H4 (cell line): ENCODE measurements around the gene FGD2. TPM values are rescaled to one million over a fixed set of nuclear protein-coding genes. Genes with fewer than 3 reads are reported as not detected.

Experiments
- DNase-seq: peaks from one replicate; pipeline ENCODE4 v3.0.0-alpha.2; 2015; ENCODE audit warnings: low spot score
- total RNA-seq: library from RNA; depleted of rRNA; stranded (reverse); fragments of >200 nt; shearing (Covaris generic); gene quantifications from 2 replicates; pipeline ENCODE4 v1.2.3, GENCODE V29; 2014; rRNA removed

Gene FGD2, protein sequence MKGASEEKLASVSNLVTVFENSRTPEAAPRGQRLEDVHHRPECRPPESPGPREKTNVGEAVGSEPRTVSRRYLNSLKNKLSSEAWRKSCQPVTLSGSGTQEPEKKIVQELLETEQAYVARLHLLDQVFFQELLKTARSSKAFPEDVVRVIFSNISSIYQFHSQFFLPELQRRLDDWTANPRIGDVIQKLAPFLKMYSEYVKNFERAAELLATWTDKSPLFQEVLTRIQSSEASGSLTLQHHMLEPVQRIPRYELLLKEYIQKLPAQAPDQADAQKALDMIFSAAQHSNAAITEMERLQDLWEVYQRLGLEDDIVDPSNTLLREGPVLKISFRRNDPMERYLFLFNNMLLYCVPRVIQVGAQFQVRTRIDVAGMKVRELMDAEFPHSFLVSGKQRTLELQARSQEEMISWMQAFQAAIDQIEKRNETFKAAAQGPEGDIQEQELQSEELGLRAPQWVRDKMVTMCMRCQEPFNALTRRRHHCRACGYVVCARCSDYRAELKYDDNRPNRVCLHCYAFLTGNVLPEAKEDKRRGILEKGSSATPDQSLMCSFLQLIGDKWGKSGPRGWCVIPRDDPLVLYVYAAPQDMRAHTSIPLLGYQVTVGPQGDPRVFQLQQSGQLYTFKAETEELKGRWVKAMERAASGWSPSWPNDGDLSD
- total RNA-seq, result not detected in 2 replicates

DNA sequence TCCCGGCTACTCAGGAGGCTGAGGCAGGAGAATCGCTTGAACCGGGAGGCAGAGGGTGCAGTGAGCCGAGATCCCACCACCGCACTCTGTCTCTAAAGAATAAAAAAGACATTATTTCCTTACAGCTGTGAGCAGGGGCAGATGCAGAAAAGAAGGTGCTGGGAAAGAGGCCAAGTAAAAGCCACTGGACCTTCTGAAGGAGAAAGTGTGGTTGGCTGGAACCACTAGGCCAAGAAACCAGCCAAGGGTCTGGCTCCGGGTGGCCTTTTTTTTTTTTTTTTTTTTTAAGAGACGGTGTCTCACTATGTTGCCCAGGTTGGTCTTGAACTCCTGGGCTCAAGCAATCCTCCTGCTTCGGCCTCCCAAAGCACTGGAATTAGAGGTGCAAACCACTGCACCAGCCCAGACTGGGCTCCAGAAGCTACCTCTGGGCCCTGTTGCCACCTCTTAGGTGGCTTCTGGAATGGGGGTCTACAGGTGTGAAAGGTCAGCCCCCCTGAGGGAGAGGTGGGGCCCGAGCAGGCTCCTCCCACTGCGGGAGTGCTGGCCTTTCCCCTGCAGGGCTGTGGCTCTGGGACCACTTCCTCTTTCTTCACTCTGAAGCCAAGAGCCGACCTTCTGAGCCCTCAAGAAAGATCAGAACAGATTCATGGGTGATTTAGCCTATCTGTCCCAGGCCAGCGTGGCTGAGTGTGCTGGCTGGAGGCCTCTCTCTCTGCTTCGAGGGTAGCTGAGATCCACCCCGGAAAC lies at the start of gene FGD2:
Gene FGD2, plus strand, starts transcription at position 595 of the 750 bp plus-strand sequence. CDS start 163 bp downstream, outside the sequence.
- no peak for DNase-seq

DNA sequence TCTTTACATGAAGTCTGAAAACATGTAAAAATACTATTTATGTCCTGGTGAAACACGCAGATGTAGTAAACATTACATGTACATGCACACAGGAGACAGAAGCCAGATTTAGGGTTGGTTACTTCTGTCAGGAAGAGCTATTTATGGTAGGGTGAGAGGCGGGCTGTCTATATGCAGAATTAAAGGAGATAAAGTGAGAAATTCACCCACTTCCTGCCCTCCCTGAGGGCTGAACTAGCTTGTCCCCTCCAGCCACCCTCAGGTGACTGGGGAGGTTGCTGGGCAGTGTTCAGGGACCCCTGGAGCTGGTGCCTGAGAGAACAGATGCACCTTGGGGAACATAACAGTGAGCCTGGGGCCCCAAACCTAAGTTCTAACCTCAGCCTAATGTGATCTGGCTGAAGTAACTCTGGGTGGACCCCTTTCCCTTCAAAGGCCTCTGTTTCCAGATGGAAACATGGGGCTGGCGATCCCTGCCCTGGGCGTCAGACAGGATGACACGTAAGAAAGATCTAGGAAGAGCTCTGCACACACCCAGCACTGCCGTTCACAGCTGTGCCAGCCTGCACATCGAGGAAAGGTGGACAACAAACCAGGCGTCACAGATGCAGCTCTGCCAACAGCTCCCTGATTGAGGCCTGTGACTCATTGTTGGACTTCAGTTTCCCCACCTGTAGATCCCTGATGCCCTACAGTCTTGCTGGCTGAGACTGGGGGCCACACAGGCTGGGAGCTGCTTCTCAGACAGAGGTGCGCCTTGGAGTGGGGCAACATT lies 49.6 kb upstream of the FGD2 start:
- DNase-seq, result no peak

DNA sequence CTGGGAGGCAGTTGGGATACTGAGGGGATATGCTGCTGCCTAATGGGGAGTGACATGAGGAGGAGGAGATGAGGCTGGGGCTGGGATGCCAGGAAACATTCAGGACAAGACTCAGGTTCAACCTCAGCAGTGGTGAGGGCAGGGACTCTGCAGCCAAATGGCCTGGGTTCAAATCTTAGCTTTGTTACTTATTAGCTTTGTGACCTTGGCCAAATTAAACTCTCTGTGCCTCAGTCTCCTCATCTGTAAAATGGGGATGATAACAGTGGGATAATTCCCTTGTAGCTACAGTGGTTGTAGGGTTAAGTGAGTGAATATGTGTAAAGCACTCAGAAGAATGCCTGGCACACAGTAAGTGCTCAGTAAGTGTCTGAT lies 49.0 kb upstream of the FGD2 start:
- no peak for DNase-seq

DNA sequence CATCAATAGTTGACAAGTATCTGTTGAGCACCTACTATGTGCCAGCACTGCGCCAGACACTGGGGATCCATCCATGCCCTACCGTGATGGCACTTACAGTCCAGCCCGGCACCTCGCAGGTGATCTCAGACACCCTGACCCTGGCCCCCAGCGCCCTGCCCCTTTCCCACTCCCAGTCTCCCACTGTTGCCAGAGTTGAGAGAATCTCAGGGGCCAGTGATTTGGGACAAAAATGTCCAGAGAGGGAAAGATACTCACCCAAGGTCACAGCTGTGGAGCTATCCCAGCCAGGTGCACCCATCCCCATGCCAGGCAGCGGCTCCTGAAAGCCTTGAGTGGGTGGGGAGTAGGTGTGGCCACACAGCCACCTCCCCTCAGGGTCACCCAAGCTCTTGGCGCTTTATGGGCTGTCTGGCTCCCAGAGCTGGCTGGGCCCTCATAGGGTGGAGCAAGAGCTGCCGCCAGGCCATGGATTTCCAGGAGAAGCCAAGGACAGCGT lies 47.6 kb upstream of the FGD2 start:
- DNase-seq, result no peak

DNA sequence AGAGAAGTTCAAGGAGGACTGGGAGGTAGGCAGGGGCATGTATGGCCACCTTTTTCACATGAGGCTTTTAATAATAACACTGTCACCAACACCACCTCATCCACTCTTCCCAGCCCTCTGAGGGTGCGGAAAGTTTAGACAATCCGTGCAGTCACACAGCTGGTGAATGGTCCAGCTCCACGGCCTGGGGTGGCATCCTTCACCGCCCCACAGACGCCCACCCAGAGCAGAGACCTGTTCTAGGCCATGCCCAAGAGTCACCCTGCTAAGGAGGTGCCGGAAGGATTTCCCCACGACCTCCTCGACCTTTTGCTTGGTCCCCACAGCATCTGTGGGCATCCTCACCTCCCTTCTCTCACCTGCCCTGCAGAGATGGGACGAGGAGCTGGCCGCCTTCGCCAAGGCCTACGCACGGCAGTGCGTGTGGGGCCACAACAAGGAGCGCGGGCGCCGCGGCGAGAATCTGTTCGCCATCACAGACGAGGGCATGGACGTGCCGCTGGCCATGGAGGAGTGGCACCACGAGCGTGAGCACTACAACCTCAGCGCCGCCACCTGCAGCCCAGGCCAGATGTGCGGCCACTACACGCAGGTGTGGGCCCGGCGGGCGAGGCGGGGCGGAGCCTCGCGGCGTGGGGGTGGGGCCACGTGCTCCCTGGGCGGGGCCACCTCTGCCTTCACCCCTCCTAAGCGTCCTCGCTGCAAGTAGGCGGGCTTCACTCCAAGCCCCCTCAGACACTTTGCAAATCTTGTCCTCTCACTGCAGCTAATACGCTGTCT lies 46.5 kb upstream of the FGD2 start:
- no peak for DNase-seq

DNA sequence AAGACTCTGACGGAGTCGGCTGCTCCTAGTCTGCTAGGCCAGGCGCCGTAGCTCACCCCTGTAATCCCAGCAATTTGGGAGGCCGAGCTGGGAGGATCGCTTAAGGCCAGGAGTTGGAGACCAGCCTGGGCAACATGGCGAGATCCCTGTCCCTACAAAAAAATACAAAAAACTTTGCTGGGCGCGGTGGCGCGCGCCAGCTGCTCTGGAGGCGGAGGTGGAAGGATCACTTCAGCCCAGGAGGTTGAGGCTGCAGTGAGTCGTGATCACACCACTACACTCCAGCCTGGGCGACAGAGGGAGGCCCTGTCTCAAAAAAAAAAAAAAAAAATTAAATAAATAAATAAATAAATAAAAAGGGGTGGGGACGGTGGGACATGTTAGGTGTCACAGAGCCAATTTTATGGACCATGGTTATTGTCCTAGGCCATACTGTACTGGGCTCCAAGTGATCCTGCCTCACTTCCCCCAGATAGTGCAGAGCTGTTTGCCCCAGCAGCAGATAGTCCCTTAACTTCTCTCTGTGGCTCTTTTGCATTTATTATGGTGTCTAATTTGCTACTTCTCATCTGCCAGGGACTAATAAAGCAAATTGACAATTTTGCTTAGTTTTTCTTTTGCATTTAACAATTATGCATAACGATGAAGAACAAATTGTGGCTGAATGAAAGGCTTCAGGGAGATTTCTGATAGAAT lies 45.8 kb upstream of the FGD2 start:
- no peak for DNase-seq

DNA sequence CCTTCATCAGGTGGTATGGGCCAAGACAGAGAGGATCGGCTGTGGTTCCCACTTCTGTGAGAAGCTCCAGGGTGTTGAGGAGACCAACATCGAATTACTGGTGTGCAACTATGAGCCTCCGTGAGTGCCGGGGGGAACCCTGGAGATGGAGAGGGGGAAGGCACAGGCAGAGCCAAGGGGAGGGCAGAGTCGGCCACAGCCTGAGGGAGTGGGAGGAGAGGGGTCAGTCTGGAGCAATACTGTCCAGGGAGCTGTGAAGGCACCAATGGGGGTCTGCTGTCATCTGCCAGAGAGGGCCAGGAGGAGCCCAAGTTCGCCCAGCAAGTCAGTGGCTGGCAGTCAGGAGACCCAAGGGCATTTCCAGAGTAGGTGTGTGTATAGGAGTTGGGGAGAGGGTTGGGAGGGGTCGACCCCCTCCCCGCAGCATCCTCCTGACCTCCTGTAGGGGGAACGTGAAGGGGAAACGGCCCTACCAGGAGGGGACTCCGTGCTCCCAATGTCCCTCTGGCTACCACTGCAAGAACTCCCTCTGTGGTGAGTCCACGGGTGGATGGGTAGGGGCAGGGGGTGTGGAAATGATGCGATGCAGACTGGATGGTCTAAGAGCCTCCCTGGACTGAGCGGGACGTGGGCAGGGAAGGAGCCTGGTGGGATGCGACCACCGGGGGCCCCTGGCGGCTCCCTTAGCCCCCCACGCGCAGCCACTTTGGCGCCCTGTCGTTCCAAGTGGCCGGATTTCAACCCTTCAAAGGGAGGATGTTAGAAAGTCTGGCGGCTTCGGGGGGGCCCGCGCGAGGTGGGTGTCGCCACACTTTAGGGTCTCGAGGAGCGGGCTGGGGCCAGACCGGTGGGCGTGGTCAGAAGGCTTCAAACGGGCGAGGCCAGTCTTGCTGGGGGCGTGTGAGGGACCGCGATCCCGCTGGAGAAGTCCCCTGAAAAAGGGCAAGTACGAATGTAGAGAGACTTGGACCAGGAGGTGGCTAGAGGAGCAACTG lies 43.7 kb upstream of the FGD2 start:
- no peak for DNase-seq

DNA sequence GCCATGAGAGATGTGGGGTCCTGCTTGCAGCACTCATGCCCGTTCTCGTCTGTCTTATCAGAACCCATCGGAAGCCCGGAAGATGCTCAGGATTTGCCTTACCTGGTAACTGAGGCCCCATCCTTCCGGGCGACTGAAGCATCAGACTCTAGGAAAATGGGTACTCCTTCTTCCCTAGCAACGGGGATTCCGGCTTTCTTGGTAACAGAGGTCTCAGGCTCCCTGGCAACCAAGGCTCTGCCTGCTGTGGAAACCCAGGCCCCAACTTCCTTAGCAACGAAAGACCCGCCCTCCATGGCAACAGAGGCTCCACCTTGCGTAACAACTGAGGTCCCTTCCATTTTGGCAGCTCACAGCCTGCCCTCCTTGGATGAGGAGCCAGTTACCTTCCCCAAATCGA lies 42.6 kb upstream of the FGD2 start:
- no peak for DNase-seq

DNA sequence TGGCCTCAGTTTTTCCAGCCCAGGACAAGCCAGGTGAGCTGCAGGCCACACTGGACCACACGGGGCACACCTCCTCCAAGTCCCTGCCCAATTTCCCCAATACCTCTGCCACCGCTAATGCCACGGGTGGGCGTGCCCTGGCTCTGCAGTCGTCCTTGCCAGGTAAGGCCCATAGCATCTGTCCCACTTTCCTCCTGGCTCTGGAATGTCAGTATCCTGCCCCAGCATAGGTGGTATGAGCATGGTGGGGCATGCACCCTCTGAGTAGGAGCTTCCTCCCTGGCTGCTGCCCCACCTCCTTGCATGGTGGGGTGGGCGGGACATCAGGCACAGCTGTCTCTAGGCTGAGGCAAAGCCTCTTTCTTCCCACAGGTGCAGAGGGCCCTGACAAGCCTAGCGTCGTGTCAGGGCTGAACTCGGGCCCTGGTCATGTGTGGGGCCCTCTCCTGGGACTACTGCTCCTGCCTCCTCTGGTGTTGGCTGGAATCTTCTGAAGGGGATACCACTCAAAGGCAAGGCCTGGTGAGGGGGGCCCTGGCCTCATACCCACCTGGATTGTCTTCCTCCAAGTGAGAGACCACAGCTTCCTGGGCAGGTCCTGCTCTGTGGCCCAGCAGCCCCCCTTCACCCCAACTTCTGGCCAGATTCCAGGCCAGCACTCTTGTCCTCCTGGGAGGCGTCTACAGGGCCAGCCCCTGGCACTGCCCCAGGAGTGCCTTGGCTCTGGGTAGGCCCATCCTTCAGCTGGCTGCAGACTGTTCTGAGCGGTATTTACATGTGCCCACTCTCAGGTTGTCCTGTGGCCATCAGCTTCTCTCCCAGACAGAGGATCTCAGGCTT lies 41.8 kb upstream of the FGD2 start:
- no peak for DNase-seq

DNA sequence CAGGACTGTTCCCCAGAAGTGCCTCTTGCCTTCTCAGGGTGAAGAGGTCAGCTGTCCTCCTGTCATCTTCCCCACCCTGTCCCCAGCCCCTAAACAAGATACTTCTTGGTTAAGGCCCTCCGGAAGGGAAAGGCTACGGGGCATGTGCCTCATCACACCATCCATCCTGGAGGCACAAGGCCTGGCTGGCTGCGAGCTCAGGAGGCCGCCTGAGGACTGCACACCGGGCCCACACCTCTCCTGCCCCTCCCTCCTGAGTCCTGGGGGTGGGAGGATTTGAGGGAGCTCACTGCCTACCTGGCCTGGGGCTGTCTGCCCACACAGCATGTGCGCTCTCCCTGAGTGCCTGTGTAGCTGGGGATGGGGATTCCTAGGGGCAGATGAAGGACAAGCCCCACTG lies 41.1 kb upstream of the FGD2 start:
- no peak for DNase-seq

DNA sequence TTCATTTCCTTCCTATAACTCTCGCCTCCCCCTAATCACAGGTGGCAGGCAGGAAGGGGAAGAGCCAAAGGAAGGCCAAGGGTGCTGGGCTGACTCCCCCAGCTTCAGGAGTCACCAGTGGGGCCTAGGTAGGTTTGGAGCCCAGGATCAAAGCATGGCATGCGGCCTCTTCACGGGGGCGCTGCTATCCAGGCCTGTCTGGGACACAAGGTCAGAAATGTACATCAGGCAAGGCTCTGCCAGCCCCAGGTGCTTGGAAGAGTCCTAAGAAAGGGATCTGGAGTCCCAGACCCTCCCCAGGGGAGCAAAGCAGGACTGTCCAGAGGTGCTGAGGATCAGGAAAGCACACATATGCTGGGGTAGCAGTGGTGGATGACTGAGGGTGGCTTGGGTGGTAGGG lies 40.5 kb upstream of the FGD2 start:
- no peak for DNase-seq

DNA sequence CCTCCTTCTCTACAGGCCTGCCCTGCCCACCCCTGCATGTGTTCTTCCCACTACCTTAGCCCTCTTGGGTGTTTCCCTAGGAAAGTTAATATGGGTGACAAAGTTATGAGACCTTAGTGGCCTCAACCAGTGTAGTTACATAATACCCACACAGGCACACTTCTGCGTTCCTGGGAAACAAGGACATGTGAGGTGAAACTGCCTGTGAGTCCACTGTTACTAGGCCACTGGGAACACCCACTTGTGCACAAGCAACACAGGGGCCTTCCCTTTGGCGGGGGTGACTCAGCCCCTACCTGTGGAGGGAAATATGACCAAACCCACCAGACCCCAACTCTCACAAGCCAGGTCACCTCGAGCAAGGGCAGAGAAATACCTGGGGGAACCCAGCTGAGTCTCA lies 38.2 kb upstream of the FGD2 start:
- DNase-seq, result no peak

DNA sequence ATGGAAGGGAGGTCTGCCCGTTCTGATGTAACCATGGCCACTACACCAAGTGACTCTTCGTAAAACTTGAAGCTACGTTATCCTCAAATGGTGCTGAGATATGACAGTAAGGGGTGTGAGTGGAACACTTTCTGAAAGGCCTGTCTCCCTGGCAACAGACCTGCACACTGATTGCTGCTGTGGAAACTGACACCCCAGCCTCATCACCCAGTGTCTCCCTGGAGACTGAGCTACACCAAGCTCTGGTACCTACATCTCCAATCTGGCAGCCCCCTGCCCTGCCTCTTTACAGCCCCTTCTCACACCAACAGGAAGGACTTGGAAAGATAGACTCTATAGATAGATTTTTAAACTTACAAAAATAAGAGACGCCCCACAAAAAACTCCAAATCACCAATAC lies 37.7 kb upstream of the FGD2 start:
- no peak for DNase-seq

DNA sequence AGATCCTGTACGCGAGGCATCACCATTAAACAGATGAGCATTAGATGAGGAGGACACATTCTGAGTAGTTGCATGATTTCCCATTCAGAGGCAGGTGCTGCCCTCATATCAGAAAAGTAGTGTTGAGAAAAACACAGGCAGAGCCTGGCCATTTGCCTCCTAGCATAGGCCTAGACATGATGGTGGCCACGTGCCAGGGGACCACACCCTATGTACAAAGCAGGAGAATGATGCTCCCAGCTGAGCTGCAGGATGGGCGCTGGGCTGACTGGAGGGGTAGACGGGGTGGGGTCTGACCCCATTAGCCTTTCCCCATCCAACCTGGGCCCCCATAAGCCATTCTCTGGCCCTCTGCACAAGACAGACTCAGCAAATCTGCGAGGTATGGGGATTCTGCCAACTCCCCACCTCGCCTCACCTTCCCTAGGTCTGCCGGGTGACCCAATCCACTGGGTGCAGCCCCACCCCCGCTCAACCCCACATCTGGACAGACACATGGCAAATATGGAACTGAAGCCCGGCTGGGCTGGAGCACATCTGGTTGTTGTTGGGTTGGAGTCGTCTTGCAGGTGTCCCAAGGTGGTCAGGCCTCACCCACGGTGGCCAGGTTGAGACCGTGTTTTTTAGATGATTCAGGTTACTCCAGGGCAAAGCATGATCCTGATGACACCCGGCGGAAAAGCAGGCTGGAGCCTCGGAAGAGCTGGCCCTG lies 37.0 kb upstream of the FGD2 start:
- DNase-seq, result no peak

DNA sequence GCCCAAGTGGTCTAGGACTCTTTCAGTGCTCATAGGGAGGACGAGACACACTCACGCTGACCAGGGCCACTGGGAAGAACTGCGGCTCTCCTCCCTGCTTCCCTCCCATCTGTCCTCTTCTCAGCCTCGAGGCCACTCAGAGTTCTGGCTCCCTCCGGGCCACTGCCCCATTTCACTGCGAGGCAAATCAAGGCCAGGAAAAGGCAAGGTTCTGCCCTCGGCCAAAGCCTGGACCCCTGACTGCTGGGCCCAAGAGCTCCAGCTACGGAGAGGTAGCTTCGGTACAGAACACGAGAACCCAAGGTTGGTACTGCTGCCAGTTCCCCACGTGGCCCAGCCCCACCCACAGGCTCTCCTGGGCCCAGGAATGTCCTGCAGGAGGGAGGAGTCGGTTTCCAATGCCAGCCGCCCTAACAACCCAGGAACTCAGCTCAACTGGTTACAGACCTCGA lies 36.2 kb upstream of the FGD2 start:
- DNase-seq, result no peak

DNA sequence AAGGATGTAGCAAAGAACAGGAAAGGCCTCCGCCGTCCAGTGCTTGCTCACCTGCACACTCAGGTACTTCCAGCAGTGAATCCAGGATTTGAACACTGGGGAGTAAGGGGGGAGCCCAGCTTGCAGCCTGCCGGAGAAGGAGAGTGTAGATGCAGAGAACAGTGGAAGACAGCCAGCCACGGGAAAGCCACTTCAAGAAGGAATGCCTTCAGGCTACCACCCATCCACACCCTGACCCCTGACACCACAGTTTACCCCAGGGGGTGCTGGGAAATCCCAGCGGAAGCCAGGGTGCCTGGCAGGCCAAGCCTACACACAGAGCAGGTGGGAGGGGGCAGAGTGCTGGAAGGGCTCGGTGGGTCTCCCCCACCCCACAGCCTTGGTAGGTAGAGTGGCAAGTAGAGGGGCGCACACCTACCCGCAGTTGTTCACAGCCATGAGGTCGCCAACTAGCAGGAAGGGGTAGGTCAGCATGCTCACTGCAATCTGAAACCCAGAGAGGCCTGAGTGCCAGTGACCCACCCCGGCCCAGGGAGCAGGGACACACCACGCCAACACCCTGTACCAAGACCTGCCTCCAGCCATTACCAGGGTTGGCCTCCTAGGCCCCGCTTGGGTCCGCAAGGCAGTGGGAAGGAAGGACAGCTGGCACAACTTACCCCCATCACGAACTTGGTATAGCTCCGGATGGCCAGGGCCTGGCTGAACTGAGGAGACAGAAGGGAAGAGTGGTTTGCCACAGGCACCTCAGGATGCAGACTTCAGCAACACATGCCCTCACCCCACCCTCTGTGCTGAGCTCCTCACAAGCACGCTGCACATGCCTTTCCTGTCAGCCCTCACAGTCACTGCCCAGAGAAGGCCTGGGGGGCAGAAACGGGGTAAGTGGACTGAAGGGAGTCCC lies 35.2 kb upstream of the FGD2 start:
- DNase-seq, result no peak
